TTC549 (cell line): ENCODE measurements around the gene AIMP2.
"Not testable (repeated sequence)": the region's sequence is repeated elsewhere in the genome, so short reads cannot be mapped to it uniquely, and the experiment has no call there.

Experiments
- FAIRE-seq: peaks from 2 replicates; lab custom pipeline; 2012; peaks lifted over from hg19 to GRCh38; lab: Jason Lieb, UNC

The AIMP2 gene

DNA sequence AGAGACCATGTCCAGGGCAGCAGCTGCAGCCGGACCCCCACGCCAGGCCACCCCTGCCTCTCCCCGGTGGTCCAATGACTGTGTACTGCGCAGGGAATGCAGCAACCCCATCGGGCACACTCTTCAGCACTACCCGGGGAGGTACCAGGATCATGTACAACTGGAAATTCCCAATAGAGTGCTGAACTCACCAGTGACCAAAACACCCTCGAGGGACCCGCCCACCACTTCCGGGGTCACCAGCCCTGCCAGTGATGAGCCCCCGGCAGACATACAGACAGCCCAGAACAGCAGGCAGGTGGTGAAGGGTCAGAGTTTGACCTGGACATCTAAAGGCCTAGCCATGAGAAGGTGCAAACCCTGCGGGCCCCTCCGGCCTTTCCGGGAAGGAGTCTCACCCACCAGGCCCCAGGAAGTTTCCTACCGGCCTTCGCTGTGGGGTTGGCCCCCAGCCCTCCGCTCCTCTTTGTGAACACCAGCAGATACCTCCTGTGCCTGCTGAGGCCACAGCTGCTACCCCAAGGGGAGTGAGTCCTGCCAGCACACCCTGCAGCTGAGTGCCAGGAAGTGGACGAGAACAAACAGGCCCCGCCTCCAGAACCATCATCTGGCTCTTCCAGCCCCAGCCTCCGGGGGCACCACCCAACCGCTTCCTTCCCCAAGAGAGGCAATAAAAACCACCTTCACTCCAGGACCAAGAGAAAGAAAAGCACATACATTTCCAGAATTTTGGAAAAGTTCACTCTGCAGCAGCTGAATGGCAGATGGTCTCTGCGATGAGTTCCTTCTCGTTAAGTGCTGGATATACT is 17.1 kb downstream of the AIMP2 start:
- FAIRE-seq = no peak

DNA sequence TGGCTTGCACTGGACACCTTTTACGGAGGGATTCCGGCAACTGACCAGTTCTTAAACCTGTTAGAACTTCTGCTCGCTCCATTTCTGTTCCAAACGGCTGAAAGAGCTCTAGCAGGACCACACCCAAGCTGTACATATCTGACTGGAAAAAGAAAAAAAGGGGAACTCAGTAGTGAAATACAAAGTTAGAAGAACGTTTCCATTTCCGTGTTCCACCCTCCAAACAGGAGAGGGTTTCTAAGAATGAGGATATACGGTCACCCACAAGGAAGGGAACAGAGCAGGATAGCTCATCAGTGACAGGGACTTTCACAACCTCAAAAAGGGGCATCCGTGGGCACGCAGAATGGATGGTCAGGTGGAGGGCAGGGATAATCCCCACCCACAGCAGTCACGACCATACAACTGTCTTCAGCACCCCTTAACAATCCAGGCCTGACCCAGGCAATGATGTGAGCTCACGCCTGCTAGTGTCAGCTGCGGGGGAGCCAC is 17.8 kb downstream of the AIMP2 start:
- no peak for FAIRE-seq

DNA sequence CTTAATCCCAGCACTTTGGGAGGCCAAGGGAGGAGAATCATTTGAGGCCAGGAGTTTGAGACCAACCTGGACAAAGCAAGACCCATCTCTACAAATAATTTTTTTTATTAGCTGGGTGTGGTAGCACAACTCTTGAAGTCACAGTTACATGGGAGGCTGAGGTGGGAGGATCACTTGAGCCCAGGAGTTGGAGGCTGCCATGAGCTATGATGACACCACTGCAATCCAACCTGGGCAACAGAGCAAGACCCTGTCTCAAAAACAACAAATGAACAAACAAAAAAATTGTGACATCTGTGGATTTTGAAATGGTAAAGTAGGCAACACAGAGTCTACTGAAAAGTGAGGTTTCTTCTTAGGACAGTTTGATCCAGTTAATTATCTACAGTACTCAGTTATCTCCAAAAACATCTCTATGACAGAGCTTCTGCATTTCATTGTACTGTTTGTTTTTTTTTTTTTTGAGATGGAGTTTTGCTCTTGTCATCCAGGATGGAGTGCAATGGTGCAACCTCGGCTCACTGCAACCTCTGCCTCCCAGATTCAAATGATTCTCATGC is 18.8 kb downstream of the AIMP2 start:
- FAIRE-seq = no peak

DNA sequence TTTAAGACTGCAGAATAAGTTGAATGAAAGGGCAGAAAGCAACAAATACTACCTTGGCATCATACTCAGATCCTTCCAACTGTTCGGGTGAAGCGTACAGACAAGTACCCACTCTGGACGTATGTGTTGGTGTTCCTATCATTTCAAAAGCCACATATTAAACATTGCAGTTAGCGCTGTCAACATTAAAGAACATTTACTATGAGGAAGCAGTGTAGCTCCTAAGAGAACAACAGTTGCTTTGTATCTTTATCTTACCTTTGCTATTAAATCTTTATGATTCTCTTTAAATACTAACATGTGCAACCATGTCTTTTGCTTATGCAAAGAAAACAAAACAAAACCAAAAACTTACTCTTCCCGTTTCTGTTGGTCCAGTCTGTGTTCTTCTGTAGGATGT is 19.5 kb downstream of the AIMP2 start:
- FAIRE-seq = no peak

DNA sequence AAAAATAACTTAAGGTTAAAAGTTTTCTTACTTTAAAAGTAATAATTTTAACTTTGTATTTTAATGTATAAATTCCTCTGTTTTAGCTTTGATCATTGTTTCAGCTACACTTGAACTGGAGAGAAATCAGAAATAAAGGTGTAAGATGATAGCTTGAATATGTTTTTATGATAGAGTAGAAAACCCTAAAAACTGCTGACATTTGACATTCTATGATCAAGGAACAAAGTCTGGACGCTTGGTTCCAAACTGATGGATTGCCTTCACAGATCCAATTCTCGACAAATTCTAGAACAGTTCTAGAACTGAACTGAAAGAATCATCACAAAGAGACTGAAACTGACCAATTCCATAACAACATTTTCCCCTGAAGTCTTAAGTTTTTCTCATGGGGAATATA is 21.9 kb downstream of the AIMP2 start, which contains the start of gene ANKRD61:
Gene ANKRD61 (plus strand): TSS at position 389 of the 400 bp plus-strand sequence. CDS start 0 bp downstream, at position 389.
- no peak for FAIRE-seq

DNA sequence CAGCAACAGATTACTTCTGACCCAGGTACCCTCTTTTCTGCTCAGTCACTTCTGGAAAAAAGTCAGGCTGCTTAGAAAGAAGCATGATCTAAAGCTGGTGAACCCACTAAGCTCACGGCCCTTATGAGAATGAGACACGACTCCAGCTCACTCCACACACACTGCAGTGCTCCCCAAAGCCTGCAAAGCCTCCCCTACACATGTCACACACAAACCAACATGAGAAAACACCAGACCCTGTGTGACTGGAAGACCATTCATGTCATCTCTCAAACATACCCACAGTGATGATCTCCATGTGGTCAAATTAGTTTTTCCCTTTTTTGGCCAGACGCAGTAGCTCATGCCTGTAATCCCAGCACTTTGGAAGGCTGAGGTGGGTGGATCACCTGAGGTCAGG is 22.5 kb downstream of the AIMP2 start:
- no peak for FAIRE-seq

DNA sequence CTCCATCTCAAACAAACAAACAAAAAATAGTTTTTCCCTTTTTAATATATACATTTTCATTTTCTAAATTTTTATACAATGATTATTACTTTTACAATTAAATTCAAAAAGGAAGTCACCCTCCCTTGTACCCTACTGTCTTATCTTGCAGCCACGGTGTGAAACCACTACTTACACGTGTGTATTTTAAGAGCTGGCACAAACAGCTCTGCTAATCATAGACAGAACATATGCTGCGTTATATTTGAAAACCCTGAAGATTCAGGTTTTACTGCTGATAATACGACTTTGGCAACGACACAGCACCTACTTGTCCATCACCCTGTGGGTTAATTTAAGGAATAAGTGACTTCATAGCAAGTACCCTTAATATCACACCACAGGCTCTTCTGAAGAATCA is 23.1 kb downstream of the AIMP2 start:
- FAIRE-seq = no peak

DNA sequence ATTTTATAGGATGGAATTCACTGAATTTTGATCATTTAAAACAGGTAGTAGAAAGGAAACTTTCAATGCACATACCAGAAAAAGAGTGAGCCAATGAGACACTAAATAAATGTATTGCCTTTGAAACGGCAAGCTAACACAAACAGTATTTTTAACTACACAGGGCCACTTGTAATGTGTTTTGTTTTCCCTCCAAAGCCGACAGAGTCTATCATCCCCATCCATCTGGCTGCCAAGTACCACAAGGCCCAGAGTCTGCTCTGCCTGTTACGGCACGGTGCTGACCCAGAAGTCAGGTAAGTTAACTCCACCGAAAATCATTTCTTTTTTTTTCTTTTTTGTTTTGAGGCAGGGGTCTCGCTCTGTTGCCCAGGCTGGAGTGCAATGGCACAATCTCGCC is 23.6 kb downstream of the AIMP2 start:
- FAIRE-seq = no peak

DNA sequence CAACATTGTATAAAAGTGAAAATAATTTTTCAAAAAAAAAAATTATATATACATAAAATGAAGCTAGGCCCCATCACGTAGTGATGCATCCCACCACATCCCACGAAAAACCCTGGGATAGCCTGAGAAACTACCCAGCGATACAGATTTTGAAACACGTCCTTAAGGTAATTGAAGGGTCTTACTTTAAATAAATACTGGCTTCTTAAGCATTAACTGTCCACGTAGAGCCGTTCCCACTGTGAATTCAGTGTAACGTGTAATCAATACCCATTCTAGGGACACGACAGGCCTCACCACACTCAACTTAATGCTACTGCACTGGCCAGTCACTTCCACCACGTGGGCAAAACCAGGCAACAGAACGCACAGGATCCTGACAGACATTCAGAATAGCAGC is 26.1 kb downstream of the AIMP2 start:
- FAIRE-seq = no peak

DNA sequence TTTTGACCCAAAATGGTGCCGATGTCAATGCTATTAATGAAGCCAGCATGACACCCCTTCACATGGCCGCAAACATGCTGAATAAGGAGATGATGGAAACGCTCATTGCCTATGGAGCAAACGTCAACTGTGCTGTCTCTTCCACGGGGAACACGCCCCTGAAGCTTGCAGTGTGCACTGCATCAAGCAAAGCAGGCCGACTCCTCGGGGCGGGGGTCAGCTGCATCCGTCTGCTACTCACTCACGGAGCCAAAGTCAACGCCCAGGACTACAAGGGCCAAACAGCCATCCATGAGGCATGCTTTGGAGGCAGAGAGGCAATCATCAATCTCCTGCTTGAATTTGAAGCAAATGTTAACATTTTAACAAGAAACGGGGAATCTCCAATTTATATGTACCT is 26.6 kb downstream of the AIMP2 start:
- no peak for FAIRE-seq

DNA sequence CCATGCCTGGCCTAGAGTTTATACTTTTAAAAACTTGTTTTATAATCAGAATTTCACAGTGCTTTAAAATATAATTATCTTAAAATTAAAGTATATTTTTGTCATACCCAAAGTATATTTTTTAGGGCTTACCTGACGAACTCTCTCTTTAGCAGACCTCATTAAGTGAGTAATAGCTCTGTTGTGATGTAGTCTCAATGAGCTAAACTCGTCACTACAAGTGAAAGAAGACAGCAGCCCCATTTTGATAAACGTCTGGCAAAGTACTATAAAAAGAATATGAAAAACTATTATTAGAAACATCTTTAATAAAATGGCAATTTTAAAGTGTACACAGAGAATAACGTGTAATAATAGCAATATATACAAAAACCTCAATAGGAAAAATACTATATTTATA is 40.7 kb downstream of the AIMP2 start:
- FAIRE-seq = no peak

DNA sequence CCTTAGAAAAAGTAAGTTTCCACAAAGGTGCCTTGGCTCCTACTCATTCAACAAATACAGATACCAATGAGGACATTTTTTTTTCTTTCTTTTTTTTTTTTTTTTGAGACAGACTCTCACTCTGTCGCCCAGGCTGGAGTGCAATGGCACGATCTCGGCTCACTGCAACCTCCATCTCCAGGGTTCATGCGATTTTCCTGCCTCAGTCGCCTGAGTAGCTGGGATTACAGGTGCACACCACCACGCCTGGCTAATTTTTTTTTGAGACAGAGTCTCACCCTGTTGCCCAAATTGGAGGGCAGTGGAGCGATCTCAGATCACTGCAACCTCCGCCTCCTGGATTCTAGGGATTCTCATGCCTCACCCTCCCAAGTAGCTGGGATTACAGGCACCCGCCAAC is 42.1 kb downstream of the AIMP2 start:
- not testable (repeated sequence) for FAIRE-seq

DNA sequence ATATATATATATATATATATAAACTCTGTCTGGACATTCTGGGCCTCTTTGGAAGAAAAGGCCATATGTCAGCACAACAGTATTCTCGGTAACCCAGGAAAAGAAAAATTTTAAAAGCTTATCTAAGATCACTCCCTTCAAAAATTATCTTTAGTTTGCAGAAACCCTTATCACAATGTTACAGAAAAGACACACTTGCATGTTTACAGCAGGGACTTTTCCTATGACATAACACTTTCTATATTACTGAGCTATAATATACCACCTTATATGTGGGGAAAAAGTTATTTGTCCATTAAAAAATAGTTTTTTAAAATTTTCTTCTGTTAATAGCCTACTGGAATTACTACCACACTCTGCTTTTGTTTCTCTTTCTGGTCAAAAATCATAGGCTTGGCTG is 47.5 kb downstream of the AIMP2 start:
- no peak for FAIRE-seq

DNA sequence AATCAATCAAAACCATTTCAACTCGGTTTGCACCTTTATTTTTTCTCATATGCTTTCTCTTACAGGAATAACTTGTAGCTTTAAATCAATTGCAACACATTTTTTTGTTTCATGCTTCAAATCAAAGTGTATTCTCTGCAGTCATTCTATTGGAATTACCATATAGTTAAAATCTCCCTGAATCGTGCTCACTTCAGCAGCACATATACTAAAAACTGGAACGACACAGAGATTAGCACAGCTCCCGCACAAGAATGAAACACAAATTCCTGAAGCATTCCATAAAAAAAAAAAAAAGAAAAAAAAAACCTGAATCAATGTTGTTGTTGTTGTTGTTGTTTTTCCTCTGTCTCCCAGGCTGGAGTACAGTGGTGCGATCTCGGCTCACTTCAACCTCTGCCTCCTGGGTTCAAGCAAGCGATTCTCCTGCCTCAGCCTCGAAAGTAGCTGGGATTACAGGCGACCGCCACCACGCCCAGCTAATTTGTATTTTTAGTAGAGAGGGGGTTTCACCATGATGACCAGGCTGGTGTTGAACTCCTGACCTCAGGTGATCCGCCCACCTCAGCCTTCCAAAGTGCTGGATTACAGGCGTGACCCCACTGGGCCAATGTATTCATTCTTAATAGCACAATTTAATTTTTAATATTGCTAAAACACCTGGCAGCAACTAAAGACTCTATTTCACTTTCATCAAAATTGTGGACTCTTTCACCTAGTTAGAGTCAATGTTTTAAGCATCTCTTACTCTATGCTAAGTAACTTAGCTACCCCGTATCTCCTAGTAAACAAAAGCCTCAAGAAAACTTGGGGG is 48.5 kb downstream of the AIMP2 start:
- no peak for FAIRE-seq

DNA sequence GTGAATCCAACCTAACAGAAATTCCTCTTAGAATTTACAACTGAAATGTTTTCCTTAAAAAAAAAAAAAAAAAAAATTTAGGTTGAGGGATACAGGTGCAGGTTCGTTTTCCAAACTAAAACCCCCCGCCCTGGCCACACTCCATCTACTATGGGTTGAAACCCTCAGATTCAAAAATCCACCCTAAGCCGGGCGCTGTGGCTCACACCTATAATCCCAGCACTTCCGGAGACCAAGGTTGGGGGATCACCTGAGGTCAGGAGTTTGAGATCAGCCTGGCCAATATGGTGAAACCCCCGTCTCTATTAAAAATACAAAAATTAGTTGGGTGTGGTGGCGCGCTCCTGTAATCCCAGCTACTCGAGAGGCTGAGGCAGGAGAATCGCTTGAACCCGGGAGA is 50.9 kb downstream of the AIMP2 start:
- not testable (repeated sequence) for FAIRE-seq

DNA sequence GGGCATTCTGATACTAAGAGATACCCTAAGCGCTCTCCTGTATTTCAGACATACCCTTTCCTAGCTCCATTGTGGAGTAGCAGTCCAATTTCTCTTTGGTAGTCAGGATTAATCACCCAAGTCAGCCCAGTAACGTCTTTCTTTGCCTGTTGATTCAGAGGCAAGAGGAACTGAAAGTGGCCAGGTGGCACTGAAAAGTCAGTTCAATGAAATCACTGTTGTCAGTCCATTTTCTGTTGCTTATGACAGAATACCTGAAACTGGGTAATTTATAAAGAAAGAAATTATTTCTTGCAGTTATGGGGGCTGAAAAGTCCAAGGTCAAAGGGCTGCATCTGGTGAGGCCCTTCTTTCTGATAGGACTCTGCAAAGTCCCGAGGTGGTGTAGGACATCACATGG is 62.3 kb downstream of the AIMP2 start:
- FAIRE-seq = no peak
